HepG2 (cell line): ENCODE measurements around the gene ITGB2. TPM values are rescaled to one million over a fixed set of nuclear protein-coding genes. Genes with fewer than 3 reads are reported as not detected.
A peak's percentile ranks its signal among the peaks of the same experiment; 100 is the strongest.

ENCODE experiments used
- DNMT1 ChIP-seq: sonication (generic); formaldehyde crosslinking; IDR thresholded peaks from 2 replicates; pipeline ENCODE4 v1.5.1; 2020; ENCODE audit warnings: mild to moderate bottlenecking, missing genetic modification reagents
- FOXJ3 ChIP-seq: sonication (generic); formaldehyde crosslinking; IDR thresholded peaks from 2 replicates; pipeline ENCODE4 v1.4.0; 2020; ENCODE audit warnings: missing genetic modification reagents, mild to moderate bottlenecking, borderline replicate concordance
- HNF4G ChIP-seq, 2 experiments: sonication (generic) in 1 of 2; formaldehyde crosslinking in 1 of 2; IDR thresholded peaks; 2 replicates each; pipeline versions ENCODE4 v1.4.0 to v1.6.1; 2011 to 2020; ENCODE audit warnings: borderline replicate concordance in 2 of 2, low read depth in 2 of 2, mild to moderate bottlenecking in 2 of 2, low read length in 1 of 2, missing genetic modification reagents in 1 of 2, moderate library complexity in 1 of 2
- IKZF1 ChIP-seq: fragments of 450-650 bp; IDR thresholded peaks from 2 replicates; pipeline ENCODE4 v1.7.1; 2016
- PITX1 ChIP-seq: sonication (generic); formaldehyde crosslinking; IDR thresholded peaks from 2 replicates; pipeline ENCODE4 v1.5.1; 2020; ENCODE audit warnings: mild to moderate bottlenecking, missing genetic modification reagents
- PPARG ChIP-seq: conservative IDR thresholded peaks from 2 replicates; pipeline ENCODE4 v1.6.1; 2016; ENCODE audit warnings: missing biosample characterization, missing genetic modification reagents
- TCF7 ChIP-seq: sonication (generic); IDR thresholded peaks from 2 replicates; pipeline ENCODE4 v1.6.1; 2016; ENCODE audit warnings: antibody characterized with exemption, low read depth
- TFE3 ChIP-seq: IDR thresholded peaks from 2 replicates; pipeline ENCODE4 v1.6.1; 2016
- ZKSCAN5 ChIP-seq: sonication (generic); formaldehyde crosslinking; IDR thresholded peaks from 2 replicates; pipeline ENCODE4 v1.5.1; 2020; ENCODE audit warnings: mild to moderate bottlenecking, missing genetic modification reagents
- ZMYM4 ChIP-seq: sonication (generic); formaldehyde crosslinking; IDR thresholded peaks from 2 replicates; pipeline ENCODE4 v1.8.1; 2023; ENCODE audit warnings: mild to moderate bottlenecking, missing genetic modification reagents
- ZNF207 ChIP-seq: fragments of 450-650 bp; IDR thresholded peaks from 2 replicates; pipeline ENCODE4 v1.6.1; 2016; ENCODE audit warnings: antibody characterized with exemption, borderline replicate concordance
- ZNF296 ChIP-seq: sonication (generic); formaldehyde crosslinking; conservative IDR thresholded peaks from 2 replicates; pipeline ENCODE4 v1.5.0; 2020; ENCODE audit warnings: mild to moderate bottlenecking, missing genetic modification reagents
- ZNF333 ChIP-seq: sonication (generic); formaldehyde crosslinking; IDR thresholded peaks from 2 replicates; pipeline ENCODE4 v1.4.0; 2020; ENCODE audit warnings: mild to moderate bottlenecking, missing genetic modification reagents, borderline replicate concordance
- ZNF607 ChIP-seq: sonication (generic); formaldehyde crosslinking; IDR thresholded peaks from 2 replicates; pipeline ENCODE4 v1.5.1; 2020; ENCODE audit warnings: missing genetic modification reagents, mild to moderate bottlenecking, borderline replicate concordance
- ZNF777 ChIP-seq: sonication (generic); formaldehyde crosslinking; IDR thresholded peaks from 2 replicates; pipeline ENCODE4 v1.4.0; 2020; ENCODE audit warnings: missing genetic modification reagents
- ZSCAN30 ChIP-seq: sonication (generic); formaldehyde crosslinking; IDR thresholded peaks from 2 replicates; pipeline ENCODE4 v1.5.0; 2020; ENCODE audit warnings: mild to moderate bottlenecking, missing genetic modification reagents
- polyA plus RNA-seq, 8 experiments: library from polyadenylated mRNA; depleted of rRNA in 3 of 8; stranded (reverse) in 7 of 8; unstranded in 1 of 8; fragments of >200 nt; fragmentation: Illumina TruSeq in 4 of 8; extraction: Trizol in 4 of 8; gene quantifications; 2 replicates each; pipeline versions ENCODE4 v1.2.1 to v1.2.3, GENCODE V29; 2011 to 2016; ENCODE audit warnings: low read depth in 4 of 8, missing spikeins in 1 of 8, mixed read lengths in 1 of 8; ENCODE audit not compliant: insufficient read depth in 1 of 8
- total RNA-seq, 5 experiments: library from RNA; depleted of rRNA; stranded (reverse); fragments of >200 nt; fragmentation: Illumina TruSeq; extraction: Trizol; gene quantifications; 2 replicates each; pipeline ENCODE4 v1.2.3, GENCODE V29; 2016; ENCODE audit warnings: low read depth in 1 of 5
- TF ChIP-seq, protein P1 (sequence below): sonication (generic); formaldehyde crosslinking; IDR thresholded peaks from 2 replicates; pipeline ENCODE4 v1.5.0; 2020; ENCODE audit warnings: mild to moderate bottlenecking, missing genetic modification reagents, borderline replicate concordance
- TF ChIP-seq, protein P2 (sequence below): sonication (generic); formaldehyde crosslinking; IDR thresholded peaks from 2 replicates; pipeline ENCODE4 v1.5.0; 2020; ENCODE audit warnings: mild to moderate bottlenecking, missing genetic modification reagents
- TF ChIP-seq, protein P3 (sequence below): sonication (generic); formaldehyde crosslinking; IDR thresholded peaks from 2 replicates; pipeline ENCODE4 v1.8.0; 2022; ENCODE audit warnings: mild to moderate bottlenecking, missing genetic modification reagents, moderate library complexity

Gene ITGB2
- total and polyA plus RNA-seq, 2 of the 13 experiments (the other 11 are each of a cell fraction or from before 2014, with no cell fraction given): 4.2 to 18.0 TPM

DNA sequence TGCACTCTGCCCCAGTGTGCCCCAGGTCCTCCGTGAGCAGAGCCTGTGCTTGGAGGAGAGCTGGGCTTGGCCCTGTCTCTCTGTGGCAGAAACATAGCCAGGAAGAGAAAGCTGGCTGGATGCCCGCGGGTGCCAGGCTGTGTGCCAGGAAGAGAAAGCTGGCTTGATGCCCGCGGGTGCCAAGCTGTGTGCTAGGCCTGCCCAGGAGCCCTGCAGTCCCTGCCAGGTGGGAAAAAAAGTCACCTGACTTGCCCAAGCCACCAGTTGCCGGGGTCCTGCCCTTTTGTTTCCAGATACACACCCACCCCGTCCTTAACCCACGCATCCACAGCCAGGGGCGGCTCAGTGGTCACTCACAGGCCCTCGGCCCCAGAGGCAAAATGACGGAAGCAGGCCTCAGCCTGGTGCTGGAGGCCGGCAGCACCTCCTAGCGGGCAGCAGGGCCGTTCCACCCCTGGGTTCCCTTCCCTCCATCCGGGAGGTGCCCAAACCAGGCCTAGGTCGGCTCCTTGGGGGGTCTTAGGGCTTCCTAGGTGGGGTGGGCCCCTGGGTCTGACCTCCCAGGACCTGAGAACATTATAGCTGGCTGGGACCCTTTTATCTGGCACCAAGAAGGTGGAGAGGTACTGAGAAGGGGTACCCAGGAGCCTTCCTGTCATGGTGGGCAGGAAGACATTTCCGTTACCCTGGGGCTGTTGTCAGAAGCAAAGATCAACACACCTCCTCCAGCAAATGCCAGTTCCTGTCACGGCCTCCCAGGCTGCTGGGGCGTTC, 9.1 kb downstream of the ITGB2 start (continued):
- TF ChIP-seq, protein P1, sequence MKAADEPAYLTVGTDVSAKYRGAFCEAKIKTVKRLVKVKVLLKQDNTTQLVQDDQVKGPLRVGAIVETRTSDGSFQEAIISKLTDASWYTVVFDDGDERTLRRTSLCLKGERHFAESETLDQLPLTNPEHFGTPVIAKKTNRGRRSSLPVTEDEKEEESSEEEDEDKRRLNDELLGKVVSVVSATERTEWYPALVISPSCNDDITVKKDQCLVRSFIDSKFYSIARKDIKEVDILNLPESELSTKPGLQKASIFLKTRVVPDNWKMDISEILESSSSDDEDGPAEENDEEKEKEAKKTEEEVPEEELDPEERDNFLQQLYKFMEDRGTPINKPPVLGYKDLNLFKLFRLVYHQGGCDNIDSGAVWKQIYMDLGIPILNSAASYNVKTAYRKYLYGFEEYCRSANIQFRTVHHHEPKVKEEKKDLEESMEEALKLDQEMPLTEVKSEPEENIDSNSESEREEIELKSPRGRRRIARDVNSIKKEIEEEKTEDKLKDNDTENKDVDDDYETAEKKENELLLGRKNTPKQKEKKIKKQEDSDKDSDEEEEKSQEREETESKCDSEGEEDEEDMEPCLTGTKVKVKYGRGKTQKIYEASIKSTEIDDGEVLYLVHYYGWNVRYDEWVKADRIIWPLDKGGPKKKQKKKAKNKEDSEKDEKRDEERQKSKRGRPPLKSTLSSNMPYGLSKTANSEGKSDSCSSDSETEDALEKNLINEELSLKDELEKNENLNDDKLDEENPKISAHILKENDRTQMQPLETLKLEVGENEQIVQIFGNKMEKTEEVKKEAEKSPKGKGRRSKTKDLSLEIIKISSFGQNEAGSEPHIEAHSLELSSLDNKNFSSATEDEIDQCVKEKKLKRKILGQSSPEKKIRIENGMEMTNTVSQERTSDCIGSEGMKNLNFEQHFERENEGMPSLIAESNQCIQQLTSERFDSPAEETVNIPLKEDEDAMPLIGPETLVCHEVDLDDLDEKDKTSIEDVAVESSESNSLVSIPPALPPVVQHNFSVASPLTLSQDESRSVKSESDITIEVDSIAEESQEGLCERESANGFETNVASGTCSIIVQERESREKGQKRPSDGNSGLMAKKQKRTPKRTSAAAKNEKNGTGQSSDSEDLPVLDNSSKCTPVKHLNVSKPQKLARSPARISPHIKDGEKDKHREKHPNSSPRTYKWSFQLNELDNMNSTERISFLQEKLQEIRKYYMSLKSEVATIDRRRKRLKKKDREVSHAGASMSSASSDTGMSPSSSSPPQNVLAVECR: peak; percentile 51; the same call in 1 of the 2 replicates
- TF ChIP-seq ZNF207: no peak
- no peak for TF ChIP-seq FOXJ3
- TF ChIP-seq PITX1 (CRISPR knock-in tag): no peak
- TF ChIP-seq, protein P2, sequence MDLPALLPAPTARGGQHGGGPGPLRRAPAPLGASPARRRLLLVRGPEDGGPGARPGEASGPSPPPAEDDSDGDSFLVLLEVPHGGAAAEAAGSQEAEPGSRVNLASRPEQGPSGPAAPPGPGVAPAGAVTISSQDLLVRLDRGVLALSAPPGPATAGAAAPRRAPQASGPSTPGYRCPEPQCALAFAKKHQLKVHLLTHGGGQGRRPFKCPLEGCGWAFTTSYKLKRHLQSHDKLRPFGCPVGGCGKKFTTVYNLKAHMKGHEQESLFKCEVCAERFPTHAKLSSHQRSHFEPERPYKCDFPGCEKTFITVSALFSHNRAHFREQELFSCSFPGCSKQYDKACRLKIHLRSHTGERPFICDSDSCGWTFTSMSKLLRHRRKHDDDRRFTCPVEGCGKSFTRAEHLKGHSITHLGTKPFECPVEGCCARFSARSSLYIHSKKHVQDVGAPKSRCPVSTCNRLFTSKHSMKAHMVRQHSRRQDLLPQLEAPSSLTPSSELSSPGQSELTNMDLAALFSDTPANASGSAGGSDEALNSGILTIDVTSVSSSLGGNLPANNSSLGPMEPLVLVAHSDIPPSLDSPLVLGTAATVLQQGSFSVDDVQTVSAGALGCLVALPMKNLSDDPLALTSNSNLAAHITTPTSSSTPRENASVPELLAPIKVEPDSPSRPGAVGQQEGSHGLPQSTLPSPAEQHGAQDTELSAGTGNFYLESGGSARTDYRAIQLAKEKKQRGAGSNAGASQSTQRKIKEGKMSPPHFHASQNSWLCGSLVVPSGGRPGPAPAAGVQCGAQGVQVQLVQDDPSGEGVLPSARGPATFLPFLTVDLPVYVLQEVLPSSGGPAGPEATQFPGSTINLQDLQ (CRISPR knock-in tag): 0 out of 2 replicates have a peak, but pooled peaks have one; percentile 35
- TF ChIP-seq ZKSCAN5: no peak
- TF ChIP-seq DNMT1 (CRISPR knock-in tag): no peak
- TF ChIP-seq ZNF333 (CRISPR knock-in tag): 0 out of 2 replicates have a peak, but pooled peaks have one; percentile 78
- no peak for TF ChIP-seq ZNF777 (CRISPR knock-in tag)
- no peak for TF ChIP-seq ZSCAN30 (CRISPR knock-in tag)
- TF ChIP-seq TCF7: no peak
- TF ChIP-seq, protein P3, sequence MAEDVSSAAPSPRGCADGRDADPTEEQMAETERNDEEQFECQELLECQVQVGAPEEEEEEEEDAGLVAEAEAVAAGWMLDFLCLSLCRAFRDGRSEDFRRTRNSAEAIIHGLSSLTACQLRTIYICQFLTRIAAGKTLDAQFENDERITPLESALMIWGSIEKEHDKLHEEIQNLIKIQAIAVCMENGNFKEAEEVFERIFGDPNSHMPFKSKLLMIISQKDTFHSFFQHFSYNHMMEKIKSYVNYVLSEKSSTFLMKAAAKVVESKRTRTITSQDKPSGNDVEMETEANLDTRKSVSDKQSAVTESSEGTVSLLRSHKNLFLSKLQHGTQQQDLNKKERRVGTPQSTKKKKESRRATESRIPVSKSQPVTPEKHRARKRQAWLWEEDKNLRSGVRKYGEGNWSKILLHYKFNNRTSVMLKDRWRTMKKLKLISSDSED: no peak
- no peak for TF ChIP-seq ZNF296
- TF ChIP-seq ZNF607: peak; percentile 59; the same call in 1 of the 2 replicates
- TF ChIP-seq TFE3 (CRISPR knock-in tag): 0 out of 2 replicates have a peak, but pooled peaks have one; percentile 3
- TF ChIP-seq ZMYM4: peak; percentile 24; the same call in 1 of the 2 replicates
- 0 out of 2 replicates have a peak, but pooled peaks have one; percentile 28 for TF ChIP-seq PPARG (CRISPR knock-in tag)
- no peak for TF ChIP-seq IKZF1
- TF ChIP-seq HNF4G (IDR thresholded peaks at IDR 0.05; ENCODE audit: borderline replicate concordance, low read depth, low read length): no peak
- TF ChIP-seq HNF4G (CRISPR knock-in tag; IDR thresholded peaks at IDR 0.05; ENCODE audit: borderline replicate concordance, low read depth): peak; percentile 24; the same call in 1 of the 2 replicates
